ENCODE data around the gene TBC1D32. TPM values are rescaled to one million over a fixed set of nuclear protein-coding genes. Genes with fewer than 3 reads are reported as not detected.

The TBC1D32 gene
- total and polyA plus RNA-seq, 2 donors (not counting 3 experiments of a cell fraction or from before 2014, with no cell fraction given) = 2.5 to 4.0 TPM

DNA sequence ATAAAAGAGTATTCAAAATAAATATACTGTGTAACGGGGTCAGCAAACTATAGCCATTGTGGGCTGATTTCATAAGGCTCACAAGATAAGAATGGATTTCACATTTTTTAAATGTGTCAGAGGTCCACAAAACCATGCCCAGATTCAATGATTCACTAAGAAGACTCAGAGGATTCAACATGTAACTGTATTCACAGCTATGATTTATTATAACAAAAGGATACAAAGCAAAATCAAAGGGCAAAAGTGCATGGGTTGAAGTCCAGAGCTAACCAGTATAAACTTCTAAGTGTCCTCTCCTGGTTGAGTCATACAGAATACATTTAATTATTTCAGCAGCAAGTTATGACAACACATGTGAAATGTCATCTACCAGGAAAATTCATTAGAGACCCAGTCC is 49.2 kb downstream of the TBC1D32 start:
- Histone ChIP-seq H3K9me3 (replicated peaks; ENCODE audit: control insufficient read depth, insufficient read depth, low read length) (no peaks in the 10 kb centered on the region), H3K79me2 (ENCODE audit: control insufficient read depth, insufficient read depth, low read length) (no peaks in the 10 kb centered on the region), H3K36me3 (ENCODE audit: control insufficient read depth in 2 of 2, extremely low read depth in 1 of 2, insufficient read depth in 2 of 2, low read length in 2 of 2) (no peaks in the 10 kb centered on the region), H3K9ac (replicated peaks; ENCODE audit: extremely low read depth, insufficient read depth, low read length) (no peak overlapping the region), H3K4me3 (replicated peaks in 1 of 3; ENCODE audit: insufficient read depth in 1 of 3, low read depth in 1 of 3, low read length in 3 of 3) (no peak overlapping the region), H2AFZ (ENCODE audit: low read depth, low read length) (no peak overlapping the region), H4K20me1 (replicated peaks; ENCODE audit: control insufficient read depth, extremely low read depth, insufficient read depth, low read length) (no peaks in the 10 kb centered on the region), H3K4me2 (ENCODE audit: insufficient read depth, low read length) (no peak overlapping the region), H3K4me1 (ENCODE audit: control insufficient read depth, extremely low read depth, insufficient read depth, low read length) (no peaks in the 10 kb centered on the region), H3K9me1 (replicated peaks; ENCODE audit: control insufficient read depth, extremely low read depth, insufficient read depth, low read length) (no peaks in the 10 kb centered on the region), H3K27ac (ENCODE audit: insufficient read depth, low read depth, low read length) (no peak overlapping the region), H3K27me3 (ENCODE audit: control insufficient read depth in 2 of 2, insufficient read depth in 2 of 2, low read length in 2 of 2) (no peaks in the 10 kb centered on the region)
- FAIRE-seq = no peak
- TF ChIP-seq FOS (IDR thresholded peaks at IDR 0.05; ENCODE audit: borderline replicate concordance, insufficient read depth, low read length) (no peak), EZH2 (IDR thresholded peaks at IDR 0.05; ENCODE audit: borderline replicate concordance, low read depth, low read length, severe bottlenecking) (no peak), MYC (IDR thresholded peaks at IDR 0.05; ENCODE audit: low read depth, low read length) (no peak), POLR2AphosphoS5 (IDR thresholded peaks at IDR 0.05; ENCODE audit: insufficient read depth, low read depth, low read length) (no peak), JUN (IDR thresholded peaks at IDR 0.05; ENCODE audit: borderline replicate concordance, insufficient read depth, insufficient read length, low read depth) (no peak), GATA2 (IDR thresholded peaks at IDR 0.05; ENCODE audit: insufficient read depth, insufficient read length, low read depth, low read length) (no peak), POLR2A (IDR thresholded peaks at IDR 0.05; ENCODE audit: low read depth, low read length) (no peak)
- TF ChIP-seq, protein P1, sequence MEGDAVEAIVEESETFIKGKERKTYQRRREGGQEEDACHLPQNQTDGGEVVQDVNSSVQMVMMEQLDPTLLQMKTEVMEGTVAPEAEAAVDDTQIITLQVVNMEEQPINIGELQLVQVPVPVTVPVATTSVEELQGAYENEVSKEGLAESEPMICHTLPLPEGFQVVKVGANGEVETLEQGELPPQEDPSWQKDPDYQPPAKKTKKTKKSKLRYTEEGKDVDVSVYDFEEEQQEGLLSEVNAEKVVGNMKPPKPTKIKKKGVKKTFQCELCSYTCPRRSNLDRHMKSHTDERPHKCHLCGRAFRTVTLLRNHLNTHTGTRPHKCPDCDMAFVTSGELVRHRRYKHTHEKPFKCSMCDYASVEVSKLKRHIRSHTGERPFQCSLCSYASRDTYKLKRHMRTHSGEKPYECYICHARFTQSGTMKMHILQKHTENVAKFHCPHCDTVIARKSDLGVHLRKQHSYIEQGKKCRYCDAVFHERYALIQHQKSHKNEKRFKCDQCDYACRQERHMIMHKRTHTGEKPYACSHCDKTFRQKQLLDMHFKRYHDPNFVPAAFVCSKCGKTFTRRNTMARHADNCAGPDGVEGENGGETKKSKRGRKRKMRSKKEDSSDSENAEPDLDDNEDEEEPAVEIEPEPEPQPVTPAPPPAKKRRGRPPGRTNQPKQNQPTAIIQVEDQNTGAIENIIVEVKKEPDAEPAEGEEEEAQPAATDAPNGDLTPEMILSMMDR (IDR thresholded peaks at IDR 0.05; ENCODE audit: extremely low read depth in 1 of 2, insufficient read depth in 1 of 2, low read depth in 1 of 2, low read length in 2 of 2) = no peak
- TF ChIP-seq, protein P2, sequence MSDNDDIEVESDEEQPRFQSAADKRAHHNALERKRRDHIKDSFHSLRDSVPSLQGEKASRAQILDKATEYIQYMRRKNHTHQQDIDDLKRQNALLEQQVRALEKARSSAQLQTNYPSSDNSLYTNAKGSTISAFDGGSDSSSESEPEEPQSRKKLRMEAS (IDR thresholded peaks at IDR 0.05; ENCODE audit: insufficient read depth, insufficient read length) = no peak
- BruUV-seq (replicated peaks) = no TSS peak
- intact Hi-C loops (cut with micrococcal nuclease) = no loop called here
- DNase-seq (ENCODE audit: low read depth, low spot score) = no peak
- POLR2A ChIA-PET = no interaction called here
- CTCF ChIA-PET = no interaction called here
- dilution Hi-C loops (cut with MboI; ENCODE audit: extremely low pct_ligation_motif_present, low sequenced_read_pairs) = no loop called here

Measured in endothelial cell of umbilical vein (primary cell).